NCI-H82 treated with DMSO at 0.1 percent for 48 hours (cell line): ENCODE data around the gene NOX1.
A peak's percentile ranks its signal among the peaks of the same experiment; 100 is the strongest.

Source experiments
- DNase-seq: peaks from one replicate; lab custom pipeline; 2025; ENCODE audit not compliant: unreplicated experiment; lab: John Stamatoyannopoulos, UW

Gene NOX1

GRCh38 chrX:100874325-100874724 lies at the start of gene NOX1:
NOX1 (minus strand) TSS chrX:100874359; CDS start chrX:100874139, 220 bp downstream.
- DNase-seq = no peak

DNA sequence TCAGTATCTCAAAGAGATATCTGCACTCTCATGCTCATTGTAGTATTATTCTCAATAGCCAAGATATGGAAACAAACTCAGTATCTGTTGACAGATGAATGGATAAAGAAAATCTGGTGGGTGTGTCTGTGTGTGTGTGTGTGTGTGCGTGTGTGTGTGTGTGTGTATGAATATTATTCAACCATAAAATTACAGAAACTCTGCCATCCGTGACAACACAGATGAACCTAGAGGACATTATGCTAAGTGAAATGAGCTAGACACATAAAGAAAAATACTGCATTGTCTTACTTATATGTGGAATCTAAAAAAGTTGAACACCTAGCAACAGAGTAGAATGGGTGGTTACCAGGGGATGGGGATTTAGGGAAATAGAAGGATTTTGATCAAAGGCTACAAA lies 41.4 kb upstream of the NOX1 start:
- DNase-seq = no peak

GRCh38 chrX:100913111-100913510 lies 39.0 kb upstream of the NOX1 start:
- DNase-seq = no peak

GRCh38 chrX:100911731-100912130 lies 37.6 kb upstream of the NOX1 start:
- DNase-seq = no peak

DNA sequence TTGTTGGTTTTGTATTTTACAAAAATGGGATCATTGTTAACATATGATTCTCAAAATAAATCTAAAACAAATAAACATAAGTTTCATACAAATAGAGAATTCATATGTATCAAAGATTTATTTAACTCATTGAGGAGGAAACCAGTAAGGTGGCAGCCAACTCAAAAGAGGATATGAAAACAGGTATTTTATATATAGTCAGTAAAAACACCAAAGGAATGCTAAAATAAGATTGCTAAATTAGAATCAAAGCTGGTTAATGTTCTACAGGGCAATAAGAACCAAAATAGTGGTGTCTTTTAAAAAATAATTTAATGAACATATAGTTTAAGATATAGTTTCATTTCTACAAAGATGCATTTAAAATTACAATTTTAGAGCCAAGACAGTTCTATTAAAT lies 31.5 kb upstream of the NOX1 start:
- no peak for DNase-seq

GRCh38 chrX:100904433-100904832 lies 30.3 kb upstream of the NOX1 start:
- no peak for DNase-seq

DNA sequence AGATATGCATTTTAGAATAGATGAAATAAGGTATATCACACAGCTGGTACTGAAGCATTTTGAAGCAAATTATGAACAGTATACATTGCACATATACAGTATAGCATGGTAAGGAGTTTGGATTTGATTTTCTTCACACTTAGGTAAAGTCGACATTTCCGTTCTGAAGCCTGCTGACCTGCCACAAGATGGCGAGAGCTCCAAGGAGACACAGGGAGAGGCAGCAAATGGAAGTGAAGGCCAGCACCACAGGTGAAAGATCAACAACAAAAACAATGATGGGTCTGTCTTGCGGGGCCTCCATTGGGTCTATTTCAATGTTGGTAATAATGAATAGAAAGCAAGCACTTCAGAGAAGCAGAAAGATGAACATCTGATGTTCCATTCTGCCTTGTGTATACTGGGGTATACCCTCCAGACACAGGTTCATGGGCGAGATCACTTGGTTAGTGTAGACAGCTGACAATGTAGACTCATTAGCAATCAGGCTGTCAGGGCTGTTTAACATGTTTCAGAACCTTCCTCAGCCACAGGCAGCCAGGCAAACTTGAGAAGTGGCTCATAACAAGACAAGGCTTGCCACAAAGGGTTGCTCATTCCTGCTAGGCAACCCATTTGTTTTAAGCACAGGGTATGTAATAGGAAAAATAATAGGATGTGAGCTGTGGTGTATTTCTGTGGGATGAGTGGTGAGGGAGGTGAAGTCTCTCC lies 21.4 kb upstream of the NOX1 start:
- peak; percentile 2 for DNase-seq

- DNase-seq = no peak
Measured at GRCh38 chrX:100883654-100884053, 9.5 kb upstream of the NOX1 start.

DNA sequence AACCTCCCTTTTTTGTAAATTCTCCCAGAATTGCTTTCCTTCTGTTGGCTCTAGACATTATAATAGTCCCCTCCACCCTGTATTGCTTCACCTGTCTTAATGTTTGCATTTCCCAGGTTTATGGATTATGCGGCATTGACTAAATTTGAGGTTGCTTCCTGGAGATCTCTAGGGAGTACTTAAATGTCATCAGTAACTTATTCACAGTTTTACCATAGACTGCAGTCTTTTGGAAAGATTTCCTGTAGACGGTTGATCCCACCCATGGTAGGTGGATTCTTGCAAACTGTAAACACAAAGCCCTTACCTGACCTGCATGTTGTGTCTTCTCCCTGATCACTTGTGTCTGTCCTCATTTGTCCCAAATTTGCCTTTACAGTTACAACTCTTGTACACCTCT lies 6.2 kb upstream of the NOX1 start:
- no peak for DNase-seq

DNA sequence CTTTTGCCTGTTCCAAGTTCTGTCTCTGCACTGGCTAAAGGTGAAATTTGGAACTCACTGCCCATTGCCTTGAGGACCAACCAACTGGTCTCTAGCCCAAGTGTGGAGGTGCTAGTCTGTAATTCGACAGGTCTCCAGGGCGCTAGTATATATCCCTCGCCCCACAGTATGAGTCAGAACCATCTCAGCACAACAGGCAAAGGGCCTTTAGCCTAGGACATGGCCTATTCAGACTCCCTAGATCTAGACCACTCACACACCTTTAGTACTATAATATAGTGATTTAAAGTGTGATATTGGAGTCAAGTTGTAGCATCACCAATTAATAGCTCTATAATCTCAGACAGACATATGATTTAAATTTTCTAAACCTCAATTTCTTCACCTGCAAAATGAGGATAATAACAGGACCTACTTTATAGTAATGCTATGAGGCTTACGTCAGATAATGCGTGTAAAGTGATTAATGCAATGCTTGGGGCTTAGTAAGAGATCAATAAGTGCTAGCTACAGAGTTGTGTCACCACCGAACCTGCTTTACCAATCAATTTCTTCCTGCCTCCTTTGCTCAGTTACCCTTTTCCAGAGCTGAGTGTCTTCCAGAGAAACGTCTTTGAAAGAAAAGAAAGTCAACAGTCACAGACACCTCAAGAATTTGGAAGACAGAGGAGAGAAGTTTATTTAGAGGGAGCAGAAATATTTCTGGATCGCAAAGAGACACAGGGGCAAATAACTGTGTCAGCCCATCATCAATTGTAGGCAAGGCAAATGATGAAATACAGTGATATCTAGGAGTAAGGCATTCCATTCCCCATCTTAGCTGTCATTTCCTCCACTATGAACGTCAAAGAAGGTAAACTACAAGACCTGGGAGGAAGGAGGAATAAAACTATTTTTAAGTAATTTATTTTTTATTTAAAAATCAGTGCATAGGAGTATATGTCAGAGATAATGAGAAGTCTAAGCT lies 2.3 kb downstream of the NOX1 start:
- DNase-seq = no peak

GRCh38 chrX:100870527-100870926 lies 3.6 kb downstream of the NOX1 start:
- no peak for DNase-seq

GRCh38 chrX:100868273-100868672 lies 5.9 kb downstream of the NOX1 start:
- no peak for DNase-seq

- no peak for DNase-seq
Measured at GRCh38 chrX:100864657-100865391, 9.3 kb downstream of the NOX1 start.

DNA sequence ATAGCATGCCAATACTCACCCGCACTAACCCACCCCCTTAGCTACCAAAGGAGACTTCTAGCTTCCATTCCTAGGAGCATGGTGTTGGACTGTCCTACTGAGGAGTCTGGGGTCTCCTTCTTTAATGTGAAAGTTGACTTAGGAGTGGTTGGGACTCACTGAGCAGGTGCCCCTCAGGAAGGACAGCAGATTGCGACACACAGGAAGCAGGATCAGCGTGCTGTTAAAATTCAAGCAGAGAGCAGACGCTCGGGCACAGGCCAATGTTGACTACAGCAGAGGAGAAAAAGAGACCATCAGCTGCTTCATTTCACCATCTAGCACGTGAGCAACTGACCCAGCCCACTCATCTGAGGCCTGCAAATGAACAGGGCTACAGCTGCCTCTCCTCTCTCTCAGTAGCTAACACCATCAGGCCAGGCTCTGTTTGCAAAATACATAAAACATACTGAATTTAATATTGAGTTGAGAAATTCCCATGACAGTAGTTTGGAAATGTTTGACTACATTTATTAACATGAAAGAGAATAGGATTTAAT lies 10.8 kb downstream of the NOX1 start:
- DNase-seq = no peak

DNA sequence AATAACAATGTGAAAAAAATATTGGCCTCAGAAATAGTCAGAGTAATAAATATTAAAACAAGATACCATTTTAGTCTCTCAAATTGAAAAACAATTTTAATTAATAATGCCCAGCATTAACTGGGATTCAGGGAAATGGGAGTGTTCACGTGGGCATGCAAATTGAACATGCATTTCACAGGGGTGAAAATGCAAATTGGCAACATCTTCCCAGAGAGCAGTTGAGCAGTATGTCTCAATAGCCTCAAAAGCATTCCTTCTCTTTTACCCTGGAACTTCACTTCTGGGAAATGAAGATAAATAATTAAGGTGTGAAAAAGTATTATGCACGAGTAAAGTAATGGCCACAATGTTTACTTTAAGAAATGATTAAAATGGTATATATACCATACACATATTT lies 21.3 kb downstream of the NOX1 start:
- no peak for DNase-seq

- no peak for DNase-seq
Measured at GRCh38 chrX:100850317-100850716, 23.8 kb downstream of the NOX1 start.

DNA sequence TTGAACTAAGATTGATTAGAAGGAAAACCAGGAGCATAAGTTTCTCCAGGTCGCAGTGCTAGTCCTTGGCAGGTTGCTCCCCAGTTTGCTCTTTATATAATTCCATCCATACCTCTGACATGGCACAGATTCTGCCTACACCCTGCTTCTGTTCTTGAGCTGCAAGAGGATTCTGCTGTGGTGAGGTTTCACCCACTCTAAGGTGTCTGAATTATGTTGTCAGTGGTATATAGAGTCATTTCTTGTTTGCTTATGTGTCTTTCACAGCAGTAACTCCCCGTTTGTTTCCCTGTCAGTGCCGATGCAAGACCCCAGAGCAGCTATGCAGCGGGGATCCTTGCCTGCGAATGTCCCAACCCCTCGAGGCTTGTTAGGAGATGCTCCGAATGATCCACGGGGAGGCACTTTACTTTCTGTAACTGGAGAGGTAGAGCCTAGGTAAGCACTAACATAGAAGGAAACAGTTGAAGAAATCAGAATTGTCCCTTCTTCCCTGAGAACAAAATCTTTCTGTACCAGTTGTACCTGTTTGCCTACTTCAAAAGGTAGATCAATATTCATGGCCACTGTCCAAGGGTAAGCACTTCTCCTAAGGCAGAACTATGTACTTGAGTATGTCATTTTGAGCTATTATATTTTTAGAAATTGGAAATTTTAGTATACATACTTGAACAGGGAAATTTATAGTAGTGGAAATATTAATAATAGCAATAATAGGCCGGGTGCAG lies 42.8 kb downstream of the NOX1 start:
- no peak for DNase-seq

DNA sequence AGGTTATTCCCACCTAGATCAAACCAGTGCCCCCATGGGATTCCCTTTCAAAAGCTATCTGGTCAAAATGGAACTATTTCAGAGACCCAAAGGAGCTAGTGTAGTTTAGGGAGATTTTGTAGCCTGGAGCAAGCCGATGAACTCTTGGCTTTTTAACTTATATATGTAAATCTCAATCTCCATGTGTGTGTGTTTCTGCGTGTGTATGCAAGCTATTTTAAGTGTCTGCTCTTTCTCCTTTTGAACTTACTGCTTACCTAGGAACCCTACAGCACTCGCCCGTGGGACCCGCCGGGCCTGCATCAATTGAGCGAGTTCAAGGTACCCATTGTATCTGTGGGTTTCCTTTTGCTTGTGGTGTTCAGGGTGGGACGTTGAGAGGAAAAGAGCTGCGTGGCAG lies 43.6 kb downstream of the NOX1 start:
- DNase-seq = no peak

DNA sequence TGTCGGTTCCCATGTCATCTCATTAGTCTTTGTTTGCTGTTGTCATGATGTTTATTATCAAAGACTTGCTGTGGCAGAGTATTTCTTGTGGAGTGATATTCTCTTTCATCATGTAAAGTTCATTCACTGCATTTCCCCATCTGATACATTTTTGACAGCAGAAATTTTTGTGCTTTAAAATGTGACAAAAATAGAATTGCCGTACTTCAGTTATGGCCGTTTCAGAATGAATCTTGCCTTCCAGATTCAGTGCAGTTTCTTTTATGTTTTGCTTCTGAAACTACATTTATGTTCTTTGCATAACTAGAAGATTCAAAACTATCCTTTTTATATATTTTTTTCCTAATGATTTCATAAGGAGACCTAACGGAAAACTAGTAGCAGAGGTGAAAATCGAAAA lies 44.0 kb downstream of the NOX1 start:
- DNase-seq = no peak

GRCh38 chrX:100829730-100830129 lies 44.4 kb downstream of the NOX1 start:
- DNase-seq = no peak
